Dedifferentiated amniotic fluid mesenchymal stem cell (primary cell): ENCODE measurements around the gene FTCDNL1.

Experiments
- DNase-seq: peaks from one replicate; pipeline ENCODE4 v3.0.0-alpha.2; 2016; ENCODE audit errors: extremely low spot score

The FTCDNL1 gene

DNA sequence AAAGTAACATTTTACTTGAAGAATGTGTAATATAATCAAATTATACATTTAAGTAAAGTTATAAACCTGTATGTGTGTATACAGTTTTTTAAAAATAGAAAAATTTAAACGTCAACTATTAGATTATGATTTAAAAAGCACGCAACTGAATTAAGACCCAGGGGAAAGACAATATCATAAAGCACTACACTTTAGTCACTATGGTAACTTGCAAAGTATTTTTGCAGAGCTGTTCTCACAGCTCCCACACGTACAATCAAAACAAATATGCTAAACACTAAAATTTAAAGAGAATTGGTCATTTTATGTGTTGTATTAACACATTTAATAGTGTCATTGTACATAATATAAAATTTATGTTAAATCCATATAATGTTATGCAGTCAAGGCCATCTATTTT is 59.7 kb downstream of the FTCDNL1 start:
- no peak for DNase-seq

DNA sequence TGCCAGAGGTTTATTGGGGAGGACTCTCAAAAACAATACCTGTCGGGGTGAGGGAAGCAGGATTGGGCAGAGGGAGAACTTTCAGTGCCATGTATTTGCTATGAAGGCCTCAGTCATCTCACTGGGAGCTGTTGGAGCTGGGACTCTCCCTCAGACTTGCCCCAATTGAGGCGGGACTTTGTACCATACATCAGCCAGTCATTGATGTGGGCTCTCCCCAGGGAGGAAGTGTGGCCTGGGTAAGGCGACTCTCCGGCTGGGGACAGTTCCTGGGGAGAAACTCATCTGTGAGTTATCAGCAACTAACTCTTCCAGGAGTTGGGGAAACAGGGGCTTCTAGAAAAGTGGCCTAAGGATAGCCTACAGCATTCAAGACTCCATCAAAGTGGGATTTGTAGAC is 66.5 kb downstream of the FTCDNL1 start:
- DNase-seq, result no peak

DNA sequence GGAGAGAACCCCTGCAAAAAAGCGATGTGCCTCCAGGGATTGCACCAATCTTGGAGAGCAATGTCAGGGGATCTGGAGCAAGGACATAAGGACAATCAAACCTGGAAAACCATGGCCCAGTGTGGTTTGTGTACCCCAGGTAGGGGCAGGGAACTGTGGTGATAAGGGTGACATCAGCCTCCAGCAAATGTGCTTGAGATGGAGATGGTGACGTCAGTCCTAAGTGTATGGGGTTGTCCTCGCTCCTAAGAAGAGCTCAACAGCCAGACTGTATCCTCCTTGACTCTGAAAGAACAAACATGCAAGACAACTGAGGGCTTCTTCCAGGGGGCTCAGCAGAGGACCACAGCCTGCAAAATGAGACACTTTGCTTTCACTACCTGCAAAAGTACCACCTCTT is 71.4 kb downstream of the FTCDNL1 start:
- DNase-seq, result no peak

DNA sequence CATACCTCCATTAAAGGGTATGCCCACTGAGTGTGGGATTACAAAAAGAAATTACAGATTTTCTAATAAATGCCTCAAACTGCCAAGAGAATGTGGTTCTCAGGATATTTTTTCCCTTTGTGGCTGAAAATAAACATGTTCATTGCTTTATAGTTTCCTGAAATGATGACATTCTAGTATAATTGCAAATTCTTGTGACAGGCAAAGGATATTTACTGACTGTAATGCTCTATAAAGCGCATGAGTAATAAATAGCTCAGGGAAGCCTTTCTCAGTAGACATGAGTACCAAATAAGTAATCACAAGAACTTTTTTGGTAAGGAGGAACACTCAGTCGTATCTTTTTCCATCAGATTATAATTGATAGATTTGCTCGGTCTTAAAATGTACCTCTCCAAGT is 72.3 kb downstream of the FTCDNL1 start:
- no peak for DNase-seq

DNA sequence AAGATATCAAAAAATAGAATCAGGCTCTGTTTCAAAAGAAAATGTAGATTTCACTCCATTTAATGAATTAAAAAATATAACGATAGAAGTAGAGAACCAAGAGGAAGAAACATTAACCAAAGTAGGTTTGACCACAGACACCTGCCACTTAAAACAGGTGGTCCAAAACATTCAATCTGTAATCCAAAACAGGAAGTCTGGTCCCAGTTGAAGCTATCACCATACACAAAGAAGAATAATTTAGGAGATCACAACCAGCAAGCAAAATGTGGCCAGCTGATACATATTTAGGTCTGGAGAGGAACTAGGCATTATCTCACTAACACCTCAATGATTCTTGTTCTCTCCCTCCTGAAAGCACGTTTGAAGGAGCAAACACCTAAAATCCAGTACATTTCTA is 73.1 kb downstream of the FTCDNL1 start:
- no peak for DNase-seq

DNA sequence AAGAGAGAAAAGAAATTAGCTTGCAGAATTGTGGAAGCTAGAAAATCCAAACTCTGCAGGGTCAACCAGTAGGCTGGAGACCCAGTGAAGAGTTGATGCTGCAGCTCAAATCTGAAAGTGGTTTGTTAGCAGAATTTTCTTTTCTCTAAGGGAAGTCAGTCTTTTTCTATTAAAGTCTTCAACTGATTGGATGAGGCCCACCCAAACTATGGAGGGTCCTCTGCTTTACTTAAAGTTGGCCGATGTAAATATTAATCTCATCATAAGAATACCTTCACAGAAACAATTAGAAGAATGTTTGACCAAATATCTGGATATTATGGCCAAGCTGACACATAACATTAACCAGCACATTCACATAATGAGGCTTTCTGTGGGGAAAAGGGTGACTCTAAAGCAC is 73.7 kb downstream of the FTCDNL1 start:
- DNase-seq, result no peak

DNA sequence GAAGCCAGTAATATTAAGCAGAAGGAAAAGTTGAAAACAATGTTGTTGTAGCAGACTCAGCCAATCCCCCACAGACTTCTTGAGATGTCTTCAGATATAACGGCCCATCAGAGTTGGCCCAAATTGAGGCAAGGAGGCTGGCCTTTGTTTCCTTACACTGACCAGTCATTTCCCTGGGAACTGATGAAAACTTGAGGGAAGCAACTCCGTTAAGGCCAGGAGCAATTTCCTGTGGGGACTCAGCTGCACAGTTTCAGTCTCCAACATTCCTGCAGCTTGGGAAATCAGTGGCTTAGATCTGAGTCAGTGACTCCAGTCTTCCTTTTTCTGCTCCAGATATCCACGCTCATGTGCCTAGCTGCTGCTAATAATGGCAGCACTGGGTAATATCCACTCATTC is 75.7 kb downstream of the FTCDNL1 start:
- DNase-seq, result no peak

DNA sequence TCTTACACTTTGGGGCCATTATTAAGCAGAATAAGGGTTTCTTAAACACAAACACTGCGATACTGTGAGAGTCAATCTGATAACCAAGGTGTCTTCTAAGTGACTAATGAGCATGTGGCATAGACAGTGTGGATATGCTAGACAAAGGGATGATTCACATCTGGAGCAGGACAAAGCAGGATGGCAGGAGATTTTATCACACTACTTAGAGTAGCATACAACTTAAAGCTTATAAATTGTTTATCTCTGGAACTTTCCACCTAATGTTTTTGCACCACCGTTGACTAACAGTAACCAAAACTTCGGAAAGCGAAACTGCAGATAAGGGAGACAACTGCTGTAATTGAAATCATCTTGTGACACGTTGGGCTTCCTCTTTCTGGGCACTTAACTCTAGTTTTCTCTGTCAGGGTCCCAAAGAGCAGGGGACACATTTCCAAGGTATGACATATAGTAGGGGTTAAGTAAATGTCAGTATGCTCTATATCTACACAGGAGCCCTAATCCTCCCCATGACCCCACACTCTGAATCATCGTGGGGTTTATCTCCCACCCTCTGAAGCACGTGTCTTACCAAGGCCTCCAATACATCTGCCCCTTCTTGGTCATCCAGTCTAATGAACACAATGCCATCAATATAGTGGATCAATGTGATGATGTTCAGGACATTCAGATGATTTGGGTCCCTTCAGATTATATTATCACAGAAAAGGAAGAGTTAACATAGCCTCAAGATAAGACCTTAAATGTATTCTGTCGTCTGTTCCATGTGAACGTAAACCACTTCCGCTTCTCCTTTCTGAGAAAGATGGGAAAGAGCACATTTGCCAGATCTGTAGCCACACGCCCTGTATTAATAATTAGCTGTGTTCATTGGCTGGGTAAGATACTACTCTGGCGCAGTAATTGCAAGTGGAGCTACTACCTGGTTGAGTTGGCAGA is 78.7 kb downstream of the FTCDNL1 start:
- DNase-seq, result no peak

DNA sequence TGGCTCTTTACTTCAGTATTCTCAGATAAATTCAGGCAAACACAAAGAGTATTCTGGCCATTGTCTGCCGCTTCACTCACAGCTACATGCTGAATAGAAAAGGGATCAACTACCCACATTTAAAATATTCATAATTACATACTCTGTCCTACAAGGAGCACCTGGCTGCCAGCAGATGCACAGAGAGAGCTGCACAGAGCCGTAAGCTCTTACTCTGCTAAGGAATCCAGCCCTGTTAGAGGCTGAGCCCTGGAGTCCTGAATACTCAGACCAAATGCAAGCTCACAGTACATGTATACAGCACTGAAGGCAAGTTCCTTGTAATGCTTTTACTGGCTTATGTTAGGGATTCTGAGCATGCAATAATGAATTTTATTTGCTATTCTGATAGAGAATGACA is 80.3 kb downstream of the FTCDNL1 start:
- no peak for DNase-seq

DNA sequence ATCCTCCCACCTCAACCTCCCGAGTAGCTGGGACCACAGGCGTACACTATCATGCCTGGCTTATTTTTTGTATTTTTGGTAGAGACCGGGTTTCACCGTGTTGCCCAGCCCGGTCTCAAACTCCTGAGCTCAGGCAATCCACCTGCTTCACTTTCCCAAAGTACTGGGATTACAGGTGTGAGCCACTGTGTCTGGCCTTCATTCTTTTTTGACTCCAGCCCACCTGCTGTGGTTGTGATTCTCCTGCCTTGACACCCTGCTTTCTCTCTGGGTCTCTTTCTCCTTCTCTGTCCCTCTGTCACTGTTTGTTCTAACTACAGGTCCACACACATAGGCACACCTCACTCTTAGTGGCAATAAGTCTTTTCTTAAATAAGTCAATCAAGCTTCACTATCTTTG is 85.3 kb downstream of the FTCDNL1 start:
- no peak for DNase-seq

DNA sequence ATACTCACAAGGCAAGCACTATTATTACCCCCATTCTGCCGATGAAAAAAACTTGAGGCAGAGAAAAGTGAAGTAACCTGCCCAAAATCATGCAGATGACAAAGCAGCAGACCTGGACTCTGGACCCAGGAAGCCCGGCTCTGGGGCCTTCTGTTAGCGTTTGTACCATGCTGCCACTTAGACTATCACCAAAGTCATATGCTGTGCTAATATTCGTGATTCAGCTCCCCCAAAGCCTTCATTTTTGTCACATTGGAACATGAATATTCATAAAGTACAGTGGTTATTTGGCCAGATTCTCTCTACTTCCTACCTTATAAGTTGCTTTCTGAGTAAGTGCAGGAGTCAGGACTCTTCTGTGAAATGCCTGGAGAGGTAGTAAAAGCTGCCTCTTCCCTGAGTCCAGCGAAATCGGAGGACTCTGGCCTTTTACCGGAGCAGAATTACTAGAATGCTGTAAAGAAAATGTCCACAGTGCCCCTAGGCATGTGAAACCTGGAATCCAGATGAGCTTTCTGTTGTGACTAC is 86.7 kb downstream of the FTCDNL1 start:
- DNase-seq, result no peak

DNA sequence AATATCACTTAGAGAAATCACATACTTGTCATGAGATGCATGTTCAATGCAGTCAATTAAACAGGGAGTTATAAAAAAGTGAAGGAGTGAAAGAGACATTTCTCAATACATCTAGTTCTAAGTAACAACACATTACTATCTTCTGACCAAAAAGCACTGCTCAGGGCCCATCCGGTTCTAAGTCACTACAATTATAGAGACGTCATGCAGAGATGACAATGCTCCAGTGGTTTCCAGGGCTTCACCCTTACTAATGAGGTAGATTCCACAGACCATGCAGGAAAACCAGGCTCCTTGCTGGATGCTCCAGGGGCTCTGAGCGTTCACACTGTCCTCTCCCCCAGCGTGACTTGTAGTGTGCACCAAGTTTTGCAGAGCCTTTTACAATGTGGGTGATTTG is 88.0 kb downstream of the FTCDNL1 start:
- no peak for DNase-seq

DNA sequence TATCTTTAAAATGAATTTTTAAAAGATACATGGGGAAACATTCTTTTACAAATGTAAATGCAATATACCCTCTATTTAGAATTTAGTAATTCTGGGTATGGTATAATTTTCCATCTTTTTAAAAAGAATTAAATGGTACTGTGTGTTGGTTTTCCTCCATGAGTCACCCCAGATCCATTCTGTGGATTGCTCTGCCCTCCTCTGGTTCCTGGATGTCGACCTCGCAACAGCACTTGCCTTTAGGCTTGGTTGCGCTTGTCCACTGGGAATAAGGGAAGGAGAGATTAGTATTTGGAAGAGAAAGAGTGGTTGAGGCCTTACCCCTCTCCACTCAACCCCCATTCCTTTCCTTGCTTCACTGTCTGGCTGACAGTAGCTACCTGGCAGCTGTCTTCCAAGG is 90.4 kb downstream of the FTCDNL1 start:
- no peak for DNase-seq

DNA sequence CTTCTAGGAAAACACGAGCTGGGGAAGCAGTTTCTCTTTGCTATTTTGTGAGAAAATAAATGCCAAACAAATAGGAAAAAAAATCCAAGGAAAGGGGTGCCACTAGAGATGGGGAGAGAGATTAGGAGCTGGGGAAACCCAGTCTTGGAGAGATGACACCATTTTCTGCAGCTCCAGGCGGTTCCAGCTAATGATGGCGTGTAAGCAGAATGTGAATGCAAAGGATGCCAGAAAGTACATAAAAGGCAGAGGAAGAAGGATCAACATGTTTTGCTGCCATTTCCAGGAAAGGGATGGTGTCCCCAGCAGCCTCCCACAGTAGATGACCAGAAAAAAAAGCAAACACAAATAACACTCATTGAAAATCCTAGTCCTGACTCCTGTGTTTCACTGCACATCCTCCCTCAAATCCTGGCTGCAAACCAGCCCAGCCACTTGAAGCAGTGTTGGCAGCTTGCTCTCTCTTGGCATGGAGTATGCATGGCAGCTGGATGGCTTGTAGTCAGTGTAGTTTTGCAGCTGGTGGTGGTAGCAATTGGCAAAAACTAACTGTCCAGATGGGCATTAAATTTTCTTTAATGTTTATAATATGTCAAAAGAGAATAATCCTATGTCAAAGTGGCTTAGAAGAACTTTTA is 93.6 kb downstream of the FTCDNL1 start:
- no peak for DNase-seq

DNA sequence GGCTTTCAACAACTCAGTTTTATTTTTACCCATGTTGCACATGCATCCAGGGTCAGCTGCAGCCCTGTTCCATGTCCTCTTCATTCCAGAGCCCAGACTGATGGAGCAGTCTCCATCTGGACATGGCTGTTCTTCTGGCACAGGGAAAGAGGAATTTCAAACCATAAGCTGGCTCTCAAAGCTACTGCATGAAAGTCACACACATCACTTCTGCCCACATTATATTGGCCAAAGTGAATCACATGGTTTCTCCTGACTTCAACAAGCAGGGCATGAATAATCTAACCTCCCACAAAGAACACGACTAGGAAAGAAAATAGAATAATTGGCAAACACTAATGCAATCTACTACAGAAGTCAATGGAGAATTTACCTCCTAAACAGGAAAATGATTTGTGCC is 94.2 kb downstream of the FTCDNL1 start:
- no peak for DNase-seq

DNA sequence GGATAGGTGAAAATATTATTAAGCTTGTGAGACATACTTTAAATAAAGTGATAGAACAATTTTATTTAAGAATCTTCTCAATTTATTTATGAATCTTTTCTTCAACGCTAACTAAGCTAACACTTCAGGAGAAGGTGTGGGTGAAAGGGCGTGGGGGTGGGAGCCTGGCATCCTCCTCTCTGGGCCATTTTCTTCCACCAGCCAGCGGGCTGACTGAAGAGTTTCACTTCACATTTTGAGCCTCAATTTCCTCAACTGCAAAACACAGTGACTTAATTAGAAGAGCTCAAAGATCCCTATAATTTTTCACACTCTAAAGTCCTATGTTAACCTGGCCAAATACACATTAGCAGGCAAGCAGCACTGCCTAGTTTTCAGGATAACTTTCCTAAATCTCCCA is 94.8 kb downstream of the FTCDNL1 start:
- DNase-seq, result no peak

DNA sequence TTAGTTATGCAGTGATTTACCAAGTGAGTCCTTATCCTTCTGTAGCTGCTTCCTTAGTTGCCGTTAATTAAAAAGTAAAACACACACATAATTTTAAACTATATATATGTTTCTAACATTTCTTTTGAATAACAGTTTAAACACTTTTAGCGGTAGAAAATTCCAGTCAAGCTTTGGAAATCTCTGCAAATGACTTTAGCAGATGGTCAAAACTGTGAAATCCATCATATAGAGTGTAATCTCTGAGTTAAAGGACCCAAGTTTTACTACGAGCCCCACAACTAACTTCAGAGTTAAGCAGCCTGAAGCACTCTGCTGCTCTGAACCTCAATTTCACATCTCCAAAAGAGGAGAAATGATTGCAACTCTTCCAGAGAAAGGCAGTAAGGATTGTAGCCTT is 96.2 kb downstream of the FTCDNL1 start:
- no peak for DNase-seq

DNA sequence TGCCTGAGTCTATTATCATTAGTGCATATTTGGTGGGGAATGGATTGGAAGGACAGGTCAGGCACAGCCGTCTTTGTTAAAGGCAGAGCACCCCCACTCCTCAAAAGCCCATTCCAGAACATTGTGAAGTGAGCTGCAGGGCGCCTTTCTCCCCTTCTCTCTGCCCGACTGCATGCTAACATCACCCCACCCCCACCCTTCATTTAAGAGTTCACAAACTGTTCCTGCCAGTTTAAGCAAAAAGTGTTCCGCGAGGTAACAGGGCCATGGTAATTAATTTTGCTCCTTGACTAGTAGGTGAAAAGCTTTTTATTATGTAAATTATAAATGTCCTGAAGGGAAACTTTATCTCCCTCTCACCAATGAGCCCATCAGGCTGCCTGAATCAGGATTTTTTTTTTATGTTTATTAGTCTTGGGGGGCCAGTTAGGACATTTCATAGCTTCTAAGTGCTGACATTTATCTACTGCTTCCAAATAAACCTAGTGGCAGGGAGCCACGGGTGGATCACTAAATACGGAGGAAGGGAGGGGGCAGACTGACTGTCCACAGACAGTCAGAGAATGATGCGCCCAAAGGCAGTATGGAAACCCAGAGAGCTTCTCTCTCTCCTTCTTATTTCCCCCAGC is 99.4 kb downstream of the FTCDNL1 start:
- no peak for DNase-seq

DNA sequence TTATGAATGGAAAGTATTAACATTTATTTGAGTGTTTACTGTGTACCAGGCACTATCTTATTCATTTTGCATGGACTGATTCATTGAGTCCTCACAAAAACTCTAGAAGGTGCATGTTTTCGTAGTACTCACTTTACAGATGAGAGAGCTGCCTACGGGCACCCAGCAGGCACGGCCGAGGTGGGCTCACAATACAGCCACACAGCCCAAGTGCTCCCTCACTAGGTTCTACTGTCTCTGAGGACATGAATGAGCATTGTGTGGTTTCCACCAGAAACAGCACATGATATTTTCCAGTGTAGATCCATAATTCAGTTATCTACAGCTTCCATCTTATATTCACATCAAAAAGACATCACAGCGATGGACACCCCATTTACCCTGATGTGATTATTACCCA is 101.4 kb downstream of the FTCDNL1 start:
- no peak for DNase-seq

DNA sequence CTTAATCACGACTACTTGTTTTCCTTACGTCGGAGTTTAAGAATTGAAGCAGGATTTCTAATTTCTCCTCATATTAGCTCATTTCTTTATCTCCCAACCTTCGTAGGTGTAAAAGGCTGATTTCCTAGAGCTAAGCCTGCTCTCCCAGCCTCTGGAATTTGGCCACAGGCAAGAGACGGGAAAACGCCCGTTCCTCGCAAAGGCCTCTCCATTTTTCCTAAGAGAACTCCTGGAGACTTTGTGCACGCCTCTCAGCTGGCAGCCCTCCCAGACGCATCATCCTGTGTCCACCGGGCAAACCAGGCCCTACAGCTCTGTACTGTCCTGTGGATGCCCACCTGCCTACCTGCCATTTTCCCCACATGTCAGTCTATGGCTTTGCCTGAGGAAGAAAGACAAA is 106.3 kb downstream of the FTCDNL1 start:
- DNase-seq, result no peak

DNA sequence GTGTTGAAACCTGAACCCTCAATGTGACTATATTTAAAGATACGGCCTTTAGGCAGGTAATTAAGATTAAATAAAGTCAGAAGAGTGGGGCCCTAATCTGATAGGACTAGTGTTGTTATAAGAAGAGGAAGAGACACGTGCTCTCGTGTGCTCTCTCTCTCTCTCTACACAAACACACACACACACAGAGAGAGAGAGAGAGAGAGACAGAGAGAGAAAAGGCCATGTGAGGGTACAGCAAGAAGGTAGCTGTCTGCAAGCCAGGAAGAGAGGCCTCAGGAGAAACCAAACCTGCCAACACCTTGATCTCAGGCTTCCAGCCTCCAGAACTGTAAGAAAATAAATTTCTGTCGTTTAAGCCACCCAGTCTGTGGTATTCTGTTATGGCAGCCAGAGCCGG is 106.7 kb downstream of the FTCDNL1 start:
- no peak for DNase-seq

DNA sequence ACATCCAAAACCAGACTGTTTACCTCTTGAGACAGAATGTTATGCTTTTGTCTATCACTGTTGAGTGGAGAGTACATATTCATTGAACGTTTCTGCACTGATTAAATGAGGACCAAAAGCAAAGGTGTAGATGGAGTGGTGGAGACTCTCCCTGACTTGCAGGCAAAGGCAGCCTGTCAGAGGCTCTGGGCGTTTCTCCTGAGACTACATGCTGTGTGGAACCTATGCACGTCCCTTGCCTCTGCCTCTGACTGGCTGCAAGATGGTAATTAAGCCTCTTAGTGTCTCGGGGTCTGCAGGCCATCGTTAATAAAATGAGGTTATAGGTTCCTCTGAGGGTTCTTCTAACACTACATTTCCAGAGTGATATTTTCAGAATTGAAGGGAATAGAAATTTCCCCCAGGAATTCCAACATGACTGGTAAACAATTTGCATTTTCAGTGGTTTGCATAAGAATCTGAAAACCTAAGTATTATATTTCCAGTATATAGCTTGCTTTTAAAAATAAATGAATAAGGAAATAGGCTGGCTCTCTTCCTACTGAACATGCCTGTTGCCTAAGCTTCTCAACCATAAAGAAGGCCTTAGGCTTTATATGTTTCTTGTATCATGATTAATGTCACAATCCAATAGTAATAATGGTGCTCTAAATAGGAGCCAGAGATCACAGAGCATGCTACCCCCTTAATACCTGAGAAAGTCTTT is 107.4 kb downstream of the FTCDNL1 start:
- DNase-seq, result no peak
